ENCODE data around the gene ZNF474.

DNA sequence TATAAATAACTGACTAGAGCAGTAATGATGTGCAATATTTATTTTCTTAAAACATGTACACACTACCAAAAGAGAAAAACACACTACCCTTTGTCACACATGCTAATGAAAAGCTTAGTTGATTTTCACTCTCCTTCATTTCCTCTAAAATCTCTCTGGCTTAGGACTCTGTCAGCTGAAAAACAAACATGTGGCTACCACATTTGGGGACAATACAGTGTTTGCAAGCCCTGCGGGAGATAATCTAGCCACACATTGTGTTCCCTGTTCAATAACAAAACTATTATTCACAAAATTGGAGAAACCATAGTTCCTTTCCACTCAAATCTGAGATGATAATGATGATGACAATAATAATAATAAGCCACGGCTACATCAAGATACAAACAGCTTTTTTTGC lies 47.8 kb upstream of the ZNF474 start:
- TF ChIP-seq, protein P1, sequence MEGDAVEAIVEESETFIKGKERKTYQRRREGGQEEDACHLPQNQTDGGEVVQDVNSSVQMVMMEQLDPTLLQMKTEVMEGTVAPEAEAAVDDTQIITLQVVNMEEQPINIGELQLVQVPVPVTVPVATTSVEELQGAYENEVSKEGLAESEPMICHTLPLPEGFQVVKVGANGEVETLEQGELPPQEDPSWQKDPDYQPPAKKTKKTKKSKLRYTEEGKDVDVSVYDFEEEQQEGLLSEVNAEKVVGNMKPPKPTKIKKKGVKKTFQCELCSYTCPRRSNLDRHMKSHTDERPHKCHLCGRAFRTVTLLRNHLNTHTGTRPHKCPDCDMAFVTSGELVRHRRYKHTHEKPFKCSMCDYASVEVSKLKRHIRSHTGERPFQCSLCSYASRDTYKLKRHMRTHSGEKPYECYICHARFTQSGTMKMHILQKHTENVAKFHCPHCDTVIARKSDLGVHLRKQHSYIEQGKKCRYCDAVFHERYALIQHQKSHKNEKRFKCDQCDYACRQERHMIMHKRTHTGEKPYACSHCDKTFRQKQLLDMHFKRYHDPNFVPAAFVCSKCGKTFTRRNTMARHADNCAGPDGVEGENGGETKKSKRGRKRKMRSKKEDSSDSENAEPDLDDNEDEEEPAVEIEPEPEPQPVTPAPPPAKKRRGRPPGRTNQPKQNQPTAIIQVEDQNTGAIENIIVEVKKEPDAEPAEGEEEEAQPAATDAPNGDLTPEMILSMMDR (conservative IDR thresholded peaks at IDR 0.05 in 1 of 2, IDR thresholded peaks at IDR 0.05 in 1 of 2; ENCODE audit: extremely low read depth in 1 of 2, insufficient read depth in 1 of 2, low read depth in 1 of 2, low read length in 2 of 2), result no peak
- TF ChIP-seq EZH2 (IDR thresholded peaks at IDR 0.05; ENCODE audit: borderline replicate concordance, low read length), result no peak
